ENCODE measurements around the gene SIK3. TPM values are rescaled to one million over a fixed set of nuclear protein-coding genes. Genes with fewer than 3 reads are reported as not detected.

The SIK3 gene
- total RNA-seq, 1 donor from 2014 or later: 29.4 TPM

GRCh38 chr11:117073539-117073938 lies 24.7 kb downstream of the SIK3 start:
- Mint-ChIP-seq H3K27me3 (ENCODE audit: unreplicated experiment) (no peaks in the 10 kb centered on the region), H3K4me3 (ENCODE audit: unreplicated experiment) (no peak overlapping the region), H3K36me3 (ENCODE audit: low read depth, unreplicated experiment) (no peaks in the 10 kb centered on the region), H3K9me3 (ENCODE audit: unreplicated experiment) (no peaks in the 10 kb centered on the region), H3K27ac (ENCODE audit: unreplicated experiment) (no peak overlapping the region), H3K4me1 (ENCODE audit: unreplicated experiment) (peaks cover 11% of the 10 kb centered on the region)
- no peak for DNase-seq (ENCODE audit: low spot score)
- no peak for TF ChIP-seq CTCF (IDR thresholded peaks at IDR 0.05; ENCODE audit: unreplicated experiment)

GRCh38 chr11:117072517-117073461 lies 25.4 kb downstream of the SIK3 start:
- Mint-ChIP-seq H3K4me3 (ENCODE audit: unreplicated experiment) (no peak overlapping the region), H3K27ac (ENCODE audit: unreplicated experiment) (no peak overlapping the region), H3K36me3 (ENCODE audit: low read depth, unreplicated experiment) (no peaks in the 10 kb centered on the region), H3K9me3 (ENCODE audit: unreplicated experiment) (no peaks in the 10 kb centered on the region), H3K4me1 (ENCODE audit: unreplicated experiment) (peaks cover 11% of the 10 kb centered on the region), H3K27me3 (ENCODE audit: unreplicated experiment) (no peaks in the 10 kb centered on the region)
- no peak for DNase-seq (ENCODE audit: low spot score)
- no peak for TF ChIP-seq CTCF (IDR thresholded peaks at IDR 0.05; ENCODE audit: unreplicated experiment)

GRCh38 chr11:117071344-117071787 lies 26.9 kb downstream of the SIK3 start:
- Mint-ChIP-seq H3K9me3 (ENCODE audit: unreplicated experiment) (no peaks in the 10 kb centered on the region), H3K4me1 (ENCODE audit: unreplicated experiment) (peaks cover 11% of the 10 kb centered on the region), H3K4me3 (ENCODE audit: unreplicated experiment) (no peak overlapping the region), H3K27me3 (ENCODE audit: unreplicated experiment) (no peaks in the 10 kb centered on the region), H3K36me3 (ENCODE audit: low read depth, unreplicated experiment) (no peaks in the 10 kb centered on the region), H3K27ac (ENCODE audit: unreplicated experiment) (no peak overlapping the region)
- no peak for DNase-seq (ENCODE audit: low spot score)
- no peak for TF ChIP-seq CTCF (IDR thresholded peaks at IDR 0.05; ENCODE audit: unreplicated experiment)

- Mint-ChIP-seq H3K36me3 (ENCODE audit: low read depth, unreplicated experiment) (no peaks in the 10 kb centered on the region), H3K4me3 (ENCODE audit: unreplicated experiment) (no peak overlapping the region), H3K27me3 (ENCODE audit: unreplicated experiment) (no peaks in the 10 kb centered on the region), H3K4me1 (ENCODE audit: unreplicated experiment) (peaks cover 11% of the 10 kb centered on the region), H3K9me3 (ENCODE audit: unreplicated experiment) (no peaks in the 10 kb centered on the region), H3K27ac (ENCODE audit: unreplicated experiment) (no peak overlapping the region)
- DNase-seq (ENCODE audit: low spot score): no peak
- no peak for TF ChIP-seq CTCF (IDR thresholded peaks at IDR 0.05; ENCODE audit: unreplicated experiment)
These were observed 28.2 kb downstream of the SIK3 start for GRCh38 chr11:117070016-117070415.

GRCh38 chr11:117068303-117068860 lies 29.8 kb downstream of the SIK3 start:
- H3K9me3 Mint-ChIP-seq (ENCODE audit: unreplicated experiment): no peaks in the 10 kb centered on the region
- H3K27me3 Mint-ChIP-seq (ENCODE audit: unreplicated experiment): no peaks in the 10 kb centered on the region
- peaks cover 7% of the 10 kb centered on the region for H3K4me1 Mint-ChIP-seq (ENCODE audit: unreplicated experiment)
- DNase-seq (ENCODE audit: low spot score): no peak
- H3K4me3 Mint-ChIP-seq (ENCODE audit: unreplicated experiment): no peak overlapping the region
- H3K36me3 Mint-ChIP-seq (ENCODE audit: low read depth, unreplicated experiment): no peaks in the 10 kb centered on the region
- no peak for TF ChIP-seq CTCF (IDR thresholded peaks at IDR 0.05; ENCODE audit: unreplicated experiment)
- H3K27ac Mint-ChIP-seq (ENCODE audit: unreplicated experiment): no peak overlapping the region
